HepG2 (cell line): Measurements from ENCODE around the gene ZNF883. TPM values are rescaled to one million over a fixed set of nuclear protein-coding genes. Genes with fewer than 3 reads are reported as not detected.

ENCODE experiments used
- ADNP ChIP-seq: sonication (generic); formaldehyde crosslinking; IDR thresholded peaks from 2 replicates; pipeline ENCODE4 v1.4.0; 2020; ENCODE audit warnings: missing genetic modification reagents
- BRD4 ChIP-seq: sonication (generic); formaldehyde crosslinking; IDR thresholded peaks from 2 replicates; pipeline ENCODE4 v1.4.0; 2020; ENCODE audit warnings: missing genetic modification reagents
- CCDC6 ChIP-seq: sonication (generic); formaldehyde crosslinking; IDR thresholded peaks from 2 replicates; pipeline ENCODE4 v1.8.1; 2022; ENCODE audit warnings: mild to moderate bottlenecking, missing genetic modification reagents, moderate library complexity
- CREBL2 ChIP-seq: sonication (generic); formaldehyde crosslinking; IDR thresholded peaks from 2 replicates; pipeline ENCODE4 v1.8.1; 2023; ENCODE audit warnings: missing genetic modification reagents, mild to moderate bottlenecking, borderline replicate concordance
- FOXA3 ChIP-seq: IDR thresholded peaks from 2 replicates; pipeline ENCODE4 v1.6.1; 2016; ENCODE audit warnings: missing genetic modification reagents, missing compliant biosample characterization
- GPBP1L1 ChIP-seq: sonication (generic); formaldehyde crosslinking; IDR thresholded peaks from 2 replicates; pipeline ENCODE4 v1.5.0; 2020; ENCODE audit warnings: mild to moderate bottlenecking, missing genetic modification reagents
- HDAC2 ChIP-seq: sonication (generic); formaldehyde crosslinking; IDR thresholded peaks from 2 replicates; pipeline ENCODE4 v1.4.0; 2020; ENCODE audit warnings: missing genetic modification reagents
- HNF4G ChIP-seq, 2 experiments: sonication (generic) in 1 of 2; formaldehyde crosslinking in 1 of 2; IDR thresholded peaks; 2 replicates each; pipeline versions ENCODE4 v1.4.0 to v1.6.1; 2011 to 2020; ENCODE audit warnings: borderline replicate concordance in 2 of 2, low read depth in 2 of 2, mild to moderate bottlenecking in 2 of 2, low read length in 1 of 2, missing genetic modification reagents in 1 of 2, moderate library complexity in 1 of 2
- KDM5A ChIP-seq: fragments of 200-600 bp; sonication (generic); IDR thresholded peaks from 2 replicates; pipeline ENCODE4 v1.7.0; 2018; ENCODE audit warnings: antibody characterized with exemption, mild to moderate bottlenecking, low read length, borderline replicate concordance
- MED1 ChIP-seq: sonication (generic); formaldehyde crosslinking; IDR thresholded peaks from 2 replicates; pipeline ENCODE4 v1.4.0; 2020; ENCODE audit warnings: missing genetic modification reagents
- MEIS2 ChIP-seq: sonication (generic); formaldehyde crosslinking; IDR thresholded peaks from 2 replicates; pipeline ENCODE4 v1.9.0; 2021; ENCODE audit warnings: mild to moderate bottlenecking, missing genetic modification reagents
- PHF8 ChIP-seq: sonication (generic); formaldehyde crosslinking; IDR thresholded peaks from 2 replicates; pipeline ENCODE4 v1.5.0; 2020; ENCODE audit warnings: missing genetic modification reagents
- SALL2 ChIP-seq: sonication (generic); formaldehyde crosslinking; IDR thresholded peaks from 2 replicates; pipeline ENCODE4 v1.8.1; 2023; ENCODE audit warnings: mild to moderate bottlenecking, missing genetic modification reagents, inconsistent platforms
- SIX4 ChIP-seq: sonication (generic); formaldehyde crosslinking; IDR thresholded peaks from 2 replicates; pipeline ENCODE4 v1.4.0; 2020; ENCODE audit warnings: missing genetic modification reagents
- SMAD3 ChIP-seq: sonication (generic); formaldehyde crosslinking; IDR thresholded peaks from 2 replicates; pipeline ENCODE4 v1.4.0; 2020; ENCODE audit warnings: missing genetic modification reagents
- SMARCC2 ChIP-seq: fragments of 450-650 bp; IDR thresholded peaks from 2 replicates; pipeline ENCODE4 v1.6.1; 2017; ENCODE audit warnings: antibody characterized with exemption, mild to moderate bottlenecking
- SNAPC2 ChIP-seq: sonication (generic); formaldehyde crosslinking; IDR thresholded peaks from 2 replicates; pipeline ENCODE4 v1.8.1; 2022; ENCODE audit warnings: mild to moderate bottlenecking, missing genetic modification reagents
- SP4 ChIP-seq: sonication (generic); formaldehyde crosslinking; IDR thresholded peaks from 2 replicates; pipeline ENCODE4 v1.8.1; 2023; ENCODE audit warnings: mild to moderate bottlenecking, missing genetic modification reagents
- TBX3 ChIP-seq: fragments of 450-650 bp; IDR thresholded peaks from 2 replicates; pipeline ENCODE4 v1.6.1; 2017; ENCODE audit warnings: antibody characterized with exemption, mild to moderate bottlenecking, inconsistent platforms, borderline replicate concordance
- THYN1 ChIP-seq: sonication (generic); formaldehyde crosslinking; IDR thresholded peaks from 2 replicates; pipeline ENCODE4 v1.8.1; 2023; ENCODE audit warnings: low read depth, mild to moderate bottlenecking, moderate library complexity, missing genetic modification reagents, borderline replicate concordance
- ZNF329 ChIP-seq: sonication (generic); formaldehyde crosslinking; IDR thresholded peaks from 2 replicates; pipeline ENCODE4 v1.9.0; 2021; ENCODE audit warnings: low read depth, mild to moderate bottlenecking, missing genetic modification reagents
- ZNF430 ChIP-seq: sonication (generic); formaldehyde crosslinking; IDR thresholded peaks from 2 replicates; pipeline ENCODE4 v1.9.0; 2021; ENCODE audit warnings: mild to moderate bottlenecking, missing genetic modification reagents
- ZNF567 ChIP-seq: sonication (generic); formaldehyde crosslinking; IDR thresholded peaks from 2 replicates; pipeline ENCODE4 v1.8.1; 2023; ENCODE audit warnings: mild to moderate bottlenecking, missing genetic modification reagents, borderline replicate concordance
- ZNF589 ChIP-seq: sonication (generic); formaldehyde crosslinking; conservative IDR thresholded peaks from 2 replicates; pipeline ENCODE4 v1.8.0; 2022; ENCODE audit warnings: mild to moderate bottlenecking, moderate library complexity, missing genetic modification reagents
- ZNF598 ChIP-seq: sonication (generic); formaldehyde crosslinking; IDR thresholded peaks from 2 replicates; pipeline ENCODE4 v1.5.1; 2020; ENCODE audit warnings: mild to moderate bottlenecking, missing genetic modification reagents, borderline replicate concordance
- ZNF629 ChIP-seq: sonication (generic); formaldehyde crosslinking; conservative IDR thresholded peaks from 2 replicates; pipeline ENCODE4 v1.5.0; 2020; ENCODE audit warnings: missing genetic modification reagents
- ZNF709 ChIP-seq: sonication (generic); formaldehyde crosslinking; IDR thresholded peaks from 2 replicates; pipeline ENCODE4 v1.5.0; 2020; ENCODE audit warnings: mild to moderate bottlenecking, missing genetic modification reagents
- ZNF737 ChIP-seq: sonication (generic); formaldehyde crosslinking; IDR thresholded peaks from 2 replicates; pipeline ENCODE4 v1.5.0; 2020; ENCODE audit warnings: missing genetic modification reagents, mild to moderate bottlenecking, borderline replicate concordance
- ZNF781 ChIP-seq: sonication (generic); formaldehyde crosslinking; IDR thresholded peaks from 2 replicates; pipeline ENCODE4 v1.5.1; 2020; ENCODE audit warnings: borderline replicate concordance, mild to moderate bottlenecking, missing genetic modification reagents; ENCODE audit errors: not compliant biosample characterization
- ZSCAN29 ChIP-seq: sonication (generic); formaldehyde crosslinking; conservative IDR thresholded peaks from 2 replicates; pipeline ENCODE4 v1.4.0; 2020; ENCODE audit warnings: mild to moderate bottlenecking, missing genetic modification reagents
- polyA plus RNA-seq, 8 experiments: library from polyadenylated mRNA; depleted of rRNA in 3 of 8; stranded (reverse) in 7 of 8; unstranded in 1 of 8; fragments of >200 nt; fragmentation: Illumina TruSeq in 4 of 8; extraction: Trizol in 4 of 8; gene quantifications; 2 replicates each; pipeline versions ENCODE4 v1.2.1 to v1.2.3, GENCODE V29; 2011 to 2016; ENCODE audit warnings: low read depth in 4 of 8, missing spikeins in 1 of 8, mixed read lengths in 1 of 8; ENCODE audit not compliant: insufficient read depth in 1 of 8
- total RNA-seq, 5 experiments: library from RNA; depleted of rRNA; stranded (reverse); fragments of >200 nt; fragmentation: Illumina TruSeq; extraction: Trizol; gene quantifications; 2 replicates each; pipeline ENCODE4 v1.2.3, GENCODE V29; 2016; ENCODE audit warnings: low read depth in 1 of 5

The ZNF883 gene
- total and polyA plus RNA-seq, 2 of the 13 experiments (the other 11 are each of a cell fraction or from before 2014, with no cell fraction given), result 5.3 to 10.0 TPM

- no peak for TF ChIP-seq SNAPC2 (CRISPR knock-in tag)
- TF ChIP-seq SMARCC2, result no peak
- peak; percentile 52; the same call in 1 of the 2 replicates for TF ChIP-seq ZNF598 (CRISPR knock-in tag)
- TF ChIP-seq HDAC2 (CRISPR knock-in tag), result peak; percentile 17; the same call in 1 of the 2 replicates
- TF ChIP-seq BRD4 (CRISPR knock-in tag), result peak; percentile 57; the same call in 1 of the 2 replicates
- TF ChIP-seq KDM5A, result 0 out of 2 replicates have a peak, but pooled peaks have one; percentile 68
- peak; percentile 77 for TF ChIP-seq ZNF781
- no peak for TF ChIP-seq HNF4G (IDR thresholded peaks at IDR 0.05; ENCODE audit: borderline replicate concordance, low read depth, low read length)
- TF ChIP-seq HNF4G (CRISPR knock-in tag; IDR thresholded peaks at IDR 0.05; ENCODE audit: borderline replicate concordance, low read depth), result peak; percentile 57; the same call in 1 of the 2 replicates
- peak; percentile 59; the same call in 1 of the 2 replicates for TF ChIP-seq MEIS2 (CRISPR knock-in tag)
- TF ChIP-seq ADNP (CRISPR knock-in tag), result no peak
- TF ChIP-seq ZNF567 (CRISPR knock-in tag), result peak; percentile 62; the same call in 1 of the 2 replicates
- 0 out of 2 replicates have a peak, but pooled peaks have one; percentile 17 for TF ChIP-seq ZNF709 (CRISPR knock-in tag)
- no peak for TF ChIP-seq ZNF430 (CRISPR knock-in tag)
- no peak for TF ChIP-seq THYN1 (CRISPR knock-in tag)
- TF ChIP-seq PHF8 (CRISPR knock-in tag), result peak; percentile 78
- TF ChIP-seq CREBL2, result no peak
- TF ChIP-seq SMAD3 (CRISPR knock-in tag), result no peak
- peak; percentile 82; the same call in 1 of the 2 replicates for TF ChIP-seq MED1 (CRISPR knock-in tag)
- no peak; the same call in 1 of the 2 replicates for TF ChIP-seq ZNF737 (CRISPR knock-in tag)
- no peak for TF ChIP-seq GPBP1L1 (CRISPR knock-in tag)
- no peak for TF ChIP-seq ZNF629
- TF ChIP-seq FOXA3 (CRISPR knock-in tag), result peak; percentile 52
- TF ChIP-seq SALL2 (CRISPR knock-in tag), result peak; percentile 57; the same call in 1 of the 2 replicates
- TF ChIP-seq CCDC6 (CRISPR knock-in tag), result 0 out of 2 replicates have a peak, but pooled peaks have one; percentile 1
- no peak for TF ChIP-seq SIX4
- TF ChIP-seq ZNF329 (CRISPR knock-in tag), result no peak
- TF ChIP-seq TBX3, result no peak
- TF ChIP-seq ZSCAN29 (CRISPR knock-in tag), result peak; percentile 71; the same call in 1 of the 2 replicates
- TF ChIP-seq SP4, result peak; percentile 62; the same call in 1 of the 2 replicates
- TF ChIP-seq ZNF589 (CRISPR knock-in tag), result peak; percentile 76
These were observed 44.5 kb upstream of the ZNF883 start, which contains the start of gene ZFP37 (continued) for GRCh38 chr9:113056191-113057106.
